Omental fat pad (tissue), 4 donors: ENCODE data around the gene PSMB4. TPM values are rescaled to one million over a fixed set of nuclear protein-coding genes. Genes with fewer than 3 reads are reported as not detected.
"Not testable (repeated sequence)": the region's sequence is repeated elsewhere in the genome, so short reads cannot be mapped to it uniquely, and the experiment has no call there.

Source experiments
- ATAC-seq: fragments of 150-250 bp; one replicate; pipeline ENCODE4 v1.9.1; 2016; ENCODE audit warnings: mild to moderate bottlenecking, moderate library complexity; ENCODE audit not compliant: low FRiP score
- DNase-seq: peaks from one replicate; pipeline ENCODE4 v3.0.0-alpha.2; 2019; ENCODE audit warnings: low spot score
- total RNA-seq, 4 donors: library from RNA; depleted of rRNA; stranded (reverse); fragments of >200 nt; gene quantifications; one replicate each; pipeline ENCODE4 v1.1.0, GENCODE V29; 2016
- TF ChIP-seq, protein P1 (sequence below), 3 donors: fragments of 450-650 bp; IDR thresholded peaks; one replicate each; pipeline ENCODE4 v1.5.1; 2016 to 2017; ENCODE audit warnings: antibody characterized with exemption in 3 of 3, mild to moderate bottlenecking in 3 of 3, moderate library complexity in 2 of 3

PSMB4 gene
- total RNA-seq, 4 donors from 2014 or later = 218 to 238 (median 231) TPM

DNA sequence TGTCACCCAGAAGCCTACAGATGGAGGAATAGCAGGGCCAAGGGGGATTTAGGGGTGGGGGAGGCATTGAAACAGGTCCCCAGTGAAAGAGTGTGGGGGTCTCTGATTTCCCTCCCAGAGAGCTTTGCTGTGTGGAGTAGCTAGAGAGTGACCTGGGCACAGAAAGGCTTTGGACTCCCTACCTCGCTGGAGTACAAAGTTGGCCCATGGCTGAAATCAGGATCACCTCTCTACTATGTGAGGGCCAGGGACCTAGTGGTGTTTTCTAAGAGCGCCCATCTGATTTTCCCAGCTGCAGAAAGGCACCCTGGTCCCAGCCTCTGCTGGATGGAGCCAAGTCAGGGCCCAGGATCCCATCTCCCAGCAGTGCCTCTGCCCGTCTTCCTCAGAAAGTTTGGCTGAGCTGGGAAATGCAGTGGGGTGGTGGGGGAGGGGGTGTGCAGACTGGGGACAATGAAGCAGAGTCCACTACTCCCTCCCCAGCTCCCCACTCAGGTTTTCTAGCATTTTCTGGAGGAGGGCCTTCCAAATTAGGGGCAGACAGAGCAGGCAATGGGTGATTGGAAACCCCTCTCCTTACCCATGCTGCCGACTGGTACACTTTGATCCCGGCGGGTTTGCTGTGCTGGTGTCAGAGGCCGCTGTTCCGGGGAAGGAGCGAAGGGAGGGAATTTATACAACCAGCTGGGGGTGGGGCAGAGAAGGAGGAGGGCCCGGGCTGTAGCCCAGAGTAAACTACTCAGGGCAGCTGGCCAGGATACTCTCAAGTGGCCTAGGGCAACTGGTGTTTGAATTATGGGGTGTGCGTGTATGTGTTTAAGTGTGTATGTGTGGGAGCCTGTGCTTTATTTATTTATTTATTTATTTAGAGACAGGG, 27.1 kb upstream of the PSMB4 start, which contains the start of gene SELENBP1:
Gene SELENBP1, minus strand, starts transcription at position 648 of the 877 bp plus-strand sequence. Its CDS starts 64 bp downstream, at position 584.
- ATAC-seq (peak; percentile 76), DNase-seq (peak; percentile 44)
- TF ChIP-seq, protein P1, sequence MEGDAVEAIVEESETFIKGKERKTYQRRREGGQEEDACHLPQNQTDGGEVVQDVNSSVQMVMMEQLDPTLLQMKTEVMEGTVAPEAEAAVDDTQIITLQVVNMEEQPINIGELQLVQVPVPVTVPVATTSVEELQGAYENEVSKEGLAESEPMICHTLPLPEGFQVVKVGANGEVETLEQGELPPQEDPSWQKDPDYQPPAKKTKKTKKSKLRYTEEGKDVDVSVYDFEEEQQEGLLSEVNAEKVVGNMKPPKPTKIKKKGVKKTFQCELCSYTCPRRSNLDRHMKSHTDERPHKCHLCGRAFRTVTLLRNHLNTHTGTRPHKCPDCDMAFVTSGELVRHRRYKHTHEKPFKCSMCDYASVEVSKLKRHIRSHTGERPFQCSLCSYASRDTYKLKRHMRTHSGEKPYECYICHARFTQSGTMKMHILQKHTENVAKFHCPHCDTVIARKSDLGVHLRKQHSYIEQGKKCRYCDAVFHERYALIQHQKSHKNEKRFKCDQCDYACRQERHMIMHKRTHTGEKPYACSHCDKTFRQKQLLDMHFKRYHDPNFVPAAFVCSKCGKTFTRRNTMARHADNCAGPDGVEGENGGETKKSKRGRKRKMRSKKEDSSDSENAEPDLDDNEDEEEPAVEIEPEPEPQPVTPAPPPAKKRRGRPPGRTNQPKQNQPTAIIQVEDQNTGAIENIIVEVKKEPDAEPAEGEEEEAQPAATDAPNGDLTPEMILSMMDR (IDR thresholded peaks at IDR 0.05) = no peak

DNA sequence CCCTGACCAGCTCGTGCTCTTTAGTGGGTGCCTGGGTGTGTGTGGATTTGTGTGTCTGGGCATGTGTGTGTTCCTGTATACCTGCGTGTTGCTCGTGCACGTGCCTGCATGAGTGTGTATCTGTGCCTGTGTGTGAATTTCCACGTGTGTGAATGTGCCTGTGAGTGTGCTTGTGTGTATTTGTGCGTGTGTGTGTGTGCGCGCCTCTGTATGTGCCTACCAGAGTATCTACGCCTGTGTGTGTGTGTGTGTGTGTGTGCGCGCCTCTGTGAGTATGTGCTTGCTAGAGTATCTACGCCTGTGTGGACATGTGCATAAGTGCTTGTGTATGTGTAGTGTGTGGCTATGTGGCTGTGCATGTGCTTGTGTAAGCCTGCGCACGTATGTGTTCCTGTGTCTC, 26.2 kb upstream of the PSMB4 start:
- no peak for ATAC-seq
- no peak for DNase-seq

DNA sequence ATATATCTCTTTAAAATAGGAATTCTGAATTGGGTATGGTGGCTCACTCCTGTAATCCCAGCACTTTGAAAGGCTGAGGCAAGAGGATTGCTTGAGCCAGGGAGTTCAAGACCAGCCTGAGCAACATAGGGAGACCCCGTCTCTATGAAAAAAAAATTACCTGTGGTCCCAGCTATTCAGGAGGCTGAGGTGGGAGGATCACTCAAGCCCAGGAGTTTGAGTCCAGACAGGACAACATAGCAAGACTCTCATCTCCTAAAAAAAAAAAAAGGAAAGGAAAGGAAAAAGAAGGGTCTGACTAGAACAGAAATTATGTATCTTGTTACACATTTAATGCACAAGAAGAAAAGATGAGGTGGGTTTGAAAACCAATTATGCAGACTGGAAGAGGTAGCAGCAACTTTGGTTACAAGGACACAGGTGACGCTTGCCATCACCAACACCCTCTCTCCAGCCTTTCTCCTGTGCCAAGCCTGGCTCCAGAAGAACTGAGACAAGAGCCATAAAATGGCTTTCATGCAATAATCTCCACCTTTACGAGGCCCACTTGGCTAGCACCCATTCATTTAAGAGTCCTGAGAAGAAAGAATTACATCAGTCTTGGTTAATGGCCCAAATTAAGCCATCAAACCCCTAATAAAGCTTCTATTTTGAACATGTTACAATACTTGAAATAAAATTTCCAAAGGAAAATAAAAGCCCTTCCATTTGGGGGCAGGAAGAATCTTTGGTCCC, 22.1 kb upstream of the PSMB4 start:
- TF ChIP-seq, protein P1 (IDR thresholded peaks at IDR 0.05) = no peak
- DNase-seq (no peak), ATAC-seq (no peak)

More for the DNA sequence above, 26.2 kb upstream of the PSMB4 start:
- TF ChIP-seq, protein P1 (IDR thresholded peaks at IDR 0.05) = no peak

DNA sequence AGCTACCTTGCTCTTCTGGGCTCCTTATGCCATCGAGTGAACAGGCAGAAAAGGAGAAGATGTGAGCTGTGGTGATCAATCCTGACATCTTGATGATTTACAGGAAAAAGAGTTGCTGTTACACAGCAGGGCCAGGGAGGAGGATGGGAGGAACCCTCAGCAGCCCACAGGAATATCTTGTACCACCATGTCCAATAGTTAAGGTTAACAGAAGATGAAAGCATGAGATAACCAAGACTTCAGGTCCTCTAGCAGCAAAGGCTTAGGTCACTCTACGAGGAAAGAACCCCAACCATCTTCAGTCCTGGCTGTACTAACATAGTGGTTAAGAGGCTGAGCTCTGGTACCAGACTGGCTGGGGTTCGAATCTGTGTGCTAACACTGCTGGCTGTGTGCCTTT, 14.8 kb upstream of the PSMB4 start:
- TF ChIP-seq, protein P1 (IDR thresholded peaks at IDR 0.05) = no peak
- no peak for ATAC-seq
- DNase-seq = no peak

DNA sequence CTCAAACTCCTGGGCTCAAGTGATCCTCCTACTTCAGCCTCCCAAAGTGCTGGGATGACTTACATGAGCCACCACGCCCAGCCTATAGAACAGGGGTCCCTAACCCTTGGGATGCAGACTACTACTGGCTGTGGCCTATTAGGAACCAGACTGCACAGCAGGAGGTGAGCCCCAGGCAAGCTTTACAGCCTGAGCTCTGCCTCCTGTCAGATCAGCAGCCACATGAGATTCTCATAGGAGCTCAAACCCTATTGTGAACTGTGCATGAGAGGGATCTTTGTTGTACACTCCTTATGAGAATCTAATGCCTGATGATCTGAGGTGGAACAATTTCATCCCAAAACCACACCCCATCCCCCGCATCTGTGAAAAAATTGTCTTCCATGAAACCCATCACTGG, 13.4 kb upstream of the PSMB4 start:
- DNase-seq = no peak
- no peak for ATAC-seq
- TF ChIP-seq, protein P1 (IDR thresholded peaks at IDR 0.05) = no peak

DNA sequence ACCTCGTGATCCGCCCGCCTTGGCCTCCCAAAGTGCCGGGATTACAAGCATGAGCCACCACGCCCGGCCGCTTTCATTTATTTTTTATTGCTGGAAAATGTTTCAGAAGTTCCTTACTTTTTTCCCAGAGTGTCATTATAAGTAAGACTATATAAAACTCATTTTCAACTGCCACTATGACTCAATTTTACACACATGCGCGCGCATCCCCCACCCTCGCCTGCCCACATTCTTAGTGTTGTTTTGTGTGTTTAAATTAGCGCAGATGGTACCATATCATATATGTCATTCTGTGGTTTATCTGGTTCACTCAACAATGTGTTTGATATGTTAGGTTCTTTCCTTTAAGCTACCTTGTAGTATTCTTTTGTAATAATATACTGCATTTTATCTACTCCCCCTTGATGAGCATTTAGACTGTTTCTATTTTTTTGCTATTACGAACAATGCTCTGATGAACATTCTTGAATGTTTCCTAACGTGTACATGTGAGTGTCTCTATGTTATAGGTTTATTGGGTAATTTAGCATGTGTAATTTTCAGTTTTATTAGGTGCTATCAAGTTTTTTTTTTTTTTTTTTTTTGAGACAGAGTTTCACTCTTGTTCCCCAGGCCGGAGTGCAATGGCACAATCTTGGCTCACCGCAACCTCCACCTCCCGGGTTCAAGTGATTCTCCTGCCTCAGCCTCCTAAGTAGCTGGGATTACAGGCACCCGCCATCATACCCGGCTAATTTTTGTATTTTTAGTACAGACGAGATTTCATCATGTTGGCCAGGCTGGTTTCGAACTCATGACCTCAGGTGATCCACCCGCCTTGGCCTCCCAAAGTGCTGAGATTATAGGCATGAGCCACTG, 8.9 kb upstream of the PSMB4 start:
- DNase-seq, ATAC-seq: not testable (repeated sequence)
